MM.1S (cell line): ENCODE measurements around the gene ALPL.

ENCODE experiments used
- CTCF ChIP-seq: fragments of 300-600 bp; sonication (generic); IDR thresholded peaks from 2 replicates; pipeline ENCODE4 v1.5.1; 2016; ENCODE audit warnings: antibody characterized with exemption, low read length, mixed read lengths
- EZH2 ChIP-seq: fragments of 300-600 bp; sonication (generic); optimal IDR thresholded peaks from 2 replicates; pipeline ENCODE3; 2017; ENCODE audit warnings: low read depth, mild to moderate bottlenecking, antibody characterized with exemption, low read length, mixed read lengths

GRCh38 chr1:21620496-21620895, 111.3 kb downstream of the ALPL start:
- no peak for TF ChIP-seq CTCF
- TF ChIP-seq EZH2: no peak
